CD4-positive, alpha-beta memory T cell (primary cell): ENCODE measurements around the gene HIRIP3. TPM values are rescaled to one million over a fixed set of nuclear protein-coding genes. Genes with fewer than 3 reads are reported as not detected.
A peak's percentile ranks its signal among the peaks of the same experiment; 100 is the strongest.

Experiments used
- CTCF ChIA-PET: fragments of 350-600 bp; sonication (Branson Sonifier 250); formaldehyde crosslinking; loops from one replicate; lab custom pipeline; 2021; ENCODE audit warnings: inconsistent platforms; ENCODE audit not compliant: partially characterized antibody; lab: Charles Lee
- POLR2A ChIA-PET: fragments of 350-600 bp; sonication (Branson Sonifier 250); formaldehyde crosslinking; loops from one replicate; lab custom pipeline; 2021; ENCODE audit not compliant: partially characterized antibody; lab: Charles Lee
- DNase-seq, 5 donors: peaks; one replicate each; pipeline versions ENCODE4 v3.0.0 to v3.0.0-alpha.2; 2020 to 2022; ENCODE audit warnings: mixed read lengths in 1 of 5
- H3K27ac ChIP-seq: one replicate; pipeline ENCODE4 v1.7.0; 2013; ENCODE audit warnings: low read depth, low read length
- H3K27me3 ChIP-seq: 2 replicates; pipeline ENCODE4 v1.7.0; 2013; ENCODE audit warnings: mild to moderate bottlenecking, low read length, moderate library complexity; ENCODE audit not compliant: insufficient read depth
- H3K36me3 ChIP-seq: 2 replicates; pipeline ENCODE4 v1.7.0; 2013; ENCODE audit warnings: mild to moderate bottlenecking, low read length, moderate library complexity; ENCODE audit not compliant: insufficient read depth
- H3K4me1 ChIP-seq: 2 replicates; pipeline ENCODE4 v1.7.0; 2013; ENCODE audit warnings: mild to moderate bottlenecking, low read length, moderate library complexity; ENCODE audit not compliant: insufficient read depth
- H3K4me3 ChIP-seq, 2 donors: one replicate each; pipeline ENCODE4 v1.7.0; 2013; ENCODE audit warnings: low read length in 2 of 2, mild to moderate bottlenecking in 1 of 2
- H3K9me3 ChIP-seq, 2 donors: one replicate each; pipeline ENCODE4 v1.7.0; 2013; ENCODE audit warnings: low read length in 2 of 2, control low read depth in 1 of 2; ENCODE audit not compliant: control insufficient read depth in 1 of 2
- H3K27ac Mint-ChIP-seq, 7 donors: one replicate each; pipeline ENCODE4 v1.8.0; 2020 to 2021; ENCODE audit warnings: mixed read lengths in 7 of 7, mild to moderate bottlenecking in 6 of 7, inconsistent platforms in 3 of 7, moderate library complexity in 3 of 7
- H3K27me3 Mint-ChIP-seq, 2 donors: one replicate each; pipeline ENCODE4 v1.8.0; 2020 to 2021; ENCODE audit warnings: mixed read lengths in 2 of 2
- H3K36me3 Mint-ChIP-seq, 2 donors: one replicate each; pipeline ENCODE4 v1.8.0; 2020 to 2021; ENCODE audit warnings: mixed read lengths in 2 of 2, inconsistent platforms in 1 of 2, mild to moderate bottlenecking in 1 of 2
- H3K4me1 Mint-ChIP-seq, 4 donors: one replicate each; pipeline ENCODE4 v1.8.0; 2020 to 2021; ENCODE audit warnings: mixed read lengths in 4 of 4, mild to moderate bottlenecking in 1 of 4
- H3K4me3 Mint-ChIP-seq, 8 donors: one replicate each; pipeline ENCODE4 v1.8.0; 2020 to 2021; ENCODE audit warnings: mixed read lengths in 8 of 8, mild to moderate bottlenecking in 7 of 8, moderate library complexity in 6 of 8, inconsistent platforms in 3 of 8
- H3K9me3 Mint-ChIP-seq, 8 donors: one replicate each; pipeline ENCODE4 v1.8.0; 2020 to 2021; ENCODE audit warnings: mixed read lengths in 8 of 8, mild to moderate bottlenecking in 5 of 8, inconsistent platforms in 3 of 8, moderate library complexity in 1 of 8
- intact Hi-C: fragments of 100-400 bp; cut with micrococcal nuclease; formaldehyde crosslinking; loops from one replicate; pipeline ENCODE4 v1.15.1; 2023
- polyA plus RNA-seq, 2 donors: library from polyadenylated mRNA; unstranded; fragments of 300-500 nt; fragmentation: Illumina TruSeq; gene quantifications; one replicate each; pipeline ENCODE4 v1.2.3, GENCODE V29; 2021
- total RNA-seq, 2 experiments: library from RNA; stranded (reverse); gene quantifications; one replicate each; pipeline ENCODE4 v1.2.3, GENCODE V29; 2021

The HIRIP3 gene
- total and polyA plus RNA-seq, 4 experiments from 2014 or later, result 19.2 to 26.0 (median 20.5) TPM

DNA sequence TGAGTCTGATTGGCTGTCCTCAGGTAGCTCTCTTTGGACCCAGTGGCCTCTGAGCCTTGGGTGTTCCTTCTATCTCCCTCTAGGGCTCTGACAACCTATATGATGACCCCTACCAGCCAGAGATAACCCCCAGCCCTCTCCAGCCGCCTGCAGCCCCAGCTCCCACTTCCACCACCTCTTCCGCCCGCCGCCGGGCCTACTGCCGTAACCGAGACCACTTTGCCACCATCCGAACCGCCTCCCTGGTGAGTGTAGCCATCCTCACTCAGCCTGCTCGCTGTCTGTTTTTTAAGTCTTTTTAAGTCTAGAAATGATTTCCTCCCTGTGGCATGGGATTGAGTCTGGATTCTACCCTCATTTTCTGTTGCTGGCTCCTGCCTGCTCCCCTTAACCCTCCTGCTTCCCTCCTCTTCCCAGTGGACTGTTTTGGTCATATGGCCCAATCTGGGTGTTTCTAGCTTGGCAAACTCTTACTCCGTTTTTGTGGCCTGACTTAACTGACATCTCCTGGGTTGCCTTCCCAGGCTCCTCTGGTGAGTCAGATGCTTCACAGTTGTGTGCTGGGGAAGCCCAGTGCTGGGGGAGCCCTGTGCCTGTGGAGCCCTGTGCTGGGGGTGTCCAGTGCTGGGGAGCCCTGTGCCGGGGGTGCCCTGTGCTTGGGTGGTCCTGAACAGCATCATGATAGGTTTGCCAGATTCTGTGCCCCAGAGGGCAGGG lies 11.8 kb downstream of the HIRIP3 start:
- H3K36me3 Mint-ChIP-seq, result peaks cover 53 to 83% of the 10 kb centered on the region in 2 donors

DNA sequence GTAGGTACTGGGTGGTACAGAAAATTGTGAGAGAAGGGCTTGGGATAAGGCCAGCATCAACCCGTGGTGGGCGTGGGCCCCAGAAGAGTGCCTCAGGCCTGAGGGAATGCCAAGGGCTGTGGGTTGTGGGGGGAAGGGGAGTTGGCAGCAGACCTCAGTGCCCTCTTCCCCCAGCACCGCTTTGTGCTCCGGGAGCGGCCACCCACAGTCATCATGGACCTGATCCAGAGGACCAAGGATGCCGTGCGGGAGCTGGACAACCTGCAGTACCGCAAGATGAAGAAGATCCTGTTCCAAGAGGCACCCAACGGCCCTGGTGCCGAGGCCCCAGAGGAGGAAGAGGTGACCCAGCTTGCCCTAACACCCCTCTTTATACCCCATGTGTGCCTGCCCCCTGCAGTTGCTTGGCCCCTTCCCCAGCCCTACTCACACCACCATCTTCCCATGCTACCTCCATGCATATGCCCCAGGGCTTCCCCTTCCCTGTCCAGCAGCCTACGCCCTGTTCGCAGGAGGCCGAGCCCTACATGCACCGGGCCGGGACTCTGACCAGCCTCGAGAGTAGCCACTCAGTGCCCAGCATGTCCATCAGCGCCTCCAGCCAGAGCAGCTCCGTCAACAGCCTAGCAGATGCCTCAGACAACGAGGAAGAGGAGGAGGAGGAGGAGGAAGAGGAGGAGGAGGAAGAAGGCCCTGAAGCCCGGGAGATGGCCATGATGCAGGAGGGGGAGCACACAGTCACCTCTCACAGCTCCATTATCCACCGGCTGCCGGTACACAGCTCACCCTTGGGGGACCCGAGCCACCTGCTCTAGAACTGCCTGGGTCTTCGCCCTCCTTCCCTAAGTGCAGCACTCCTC lies 12.6 kb downstream of the HIRIP3 start:
- intact Hi-C loops, result no loop called here

More for the DNA sequence above, 11.8 kb downstream of the HIRIP3 start:
- Mint-ChIP-seq H3K27me3 (no peaks in the 10 kb centered on the region), H3K9me3 (no peaks in the 10 kb centered on the region), H3K27ac (peak overlapping the region in 2 of 7 donors; percentile 23 to 70), H3K4me3 (no peak overlapping the region), H3K4me1 (no peaks in the 10 kb centered on the region)
- POLR2A ChIA-PET, result no interaction called here
- CTCF ChIA-PET, result interaction anchor here (1.7 kb wide), 1 partner anchor 11 kb away, joined by 4 read pairs; no protein-coding TSS in a partner anchor
- no peaks in the 10 kb centered on the region for H3K4me1 ChIP-seq
- DNase-seq, result no peak
- H3K9me3 ChIP-seq, result no peaks in the 10 kb centered on the region
- H3K27ac ChIP-seq, result no peak overlapping the region
- intact Hi-C loops, result no loop called here
- no peak overlapping the region for H3K4me3 ChIP-seq
- H3K36me3 ChIP-seq, result peaks cover 89% of the 10 kb centered on the region
- no peaks in the 10 kb centered on the region for H3K27me3 ChIP-seq

DNA sequence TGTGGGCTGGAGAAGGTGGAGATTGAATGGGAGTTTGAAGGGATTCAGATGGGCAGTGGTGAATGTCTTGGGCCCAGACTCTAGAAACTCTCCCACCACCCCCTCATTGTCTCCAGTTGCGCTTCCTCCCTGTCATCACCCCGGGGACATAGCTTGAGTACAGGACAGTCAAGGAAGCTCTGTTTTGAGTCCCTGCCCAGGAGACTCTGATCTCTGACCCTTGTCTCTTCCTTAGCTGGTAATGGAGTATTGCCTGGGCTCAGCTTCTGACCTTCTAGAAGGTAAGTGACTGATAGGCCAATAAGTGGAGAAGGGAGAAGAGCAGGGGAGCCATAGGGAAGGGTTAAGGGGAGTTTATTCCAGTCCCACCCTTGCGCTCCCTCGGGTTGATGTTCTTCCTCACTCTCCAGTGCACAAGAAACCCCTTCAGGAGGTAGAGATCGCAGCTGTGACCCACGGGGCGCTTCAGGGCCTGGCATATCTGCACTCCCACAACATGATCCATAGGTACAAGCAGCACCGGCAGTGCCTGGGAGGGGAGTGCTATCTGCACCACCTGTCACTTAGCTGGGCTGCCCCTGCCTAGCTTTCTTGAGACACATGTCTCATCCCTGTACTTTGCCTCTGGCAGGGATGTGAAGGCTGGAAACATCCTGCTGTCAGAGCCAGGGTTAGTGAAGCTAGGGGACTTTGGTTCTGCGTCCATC lies 16.7 kb downstream of the HIRIP3 start:
- Mint-ChIP-seq H3K27ac (peak overlapping the region in 2 of 7 donors; percentile 0 to 57), H3K4me1 (peaks cover 17 to 40% (median 26%) of the 10 kb centered on the region in 4 donors), H3K4me3 (no peak overlapping the region), H3K9me3 (no peaks in the 10 kb centered on the region), H3K27me3 (no peaks in the 10 kb centered on the region), H3K36me3 (peaks cover 24 to 61% of the 10 kb centered on the region in 2 donors)
- CTCF ChIA-PET, result interaction anchor here (1.0 kb wide), 1 partner anchor 10 kb away, joined by 3 read pairs; no protein-coding TSS in a partner anchor
- Histone ChIP-seq H3K27ac (no peak overlapping the region), H3K36me3 (peaks cover 67% of the 10 kb centered on the region), H3K9me3 (no peaks in the 10 kb centered on the region), H3K27me3 (no peaks in the 10 kb centered on the region), H3K4me1 (peaks cover 33% of the 10 kb centered on the region), H3K4me3 (no peak overlapping the region)
- POLR2A ChIA-PET, result interaction anchor here (1.3 kb wide), 1 partner anchor 17 kb away, joined by 4 read pairs; the partner anchor contains the start of gene TMEM219
- DNase-seq, result no peak
- intact Hi-C loops, result no loop called here

More for the DNA sequence above, 12.6 kb downstream of the HIRIP3 start:
- Mint-ChIP-seq H3K27ac (peak overlapping the region in 3 of 7 donors; percentile 12 to 25 (median 22)), H3K9me3 (no peaks in the 10 kb centered on the region), H3K4me3 (no peak overlapping the region), H3K4me1 (peaks cover 0 to 1% (median 0%) of the 10 kb centered on the region in 4 donors), H3K36me3 (peaks cover 46 to 82% of the 10 kb centered on the region in 2 donors), H3K27me3 (no peaks in the 10 kb centered on the region)
- ChIA-PET CTCF (interaction anchor here (1.7 kb wide), 1 partner anchor 10 kb away, joined by 4 read pairs; no protein-coding TSS in a partner anchor), POLR2A (no interaction called here)
- Histone ChIP-seq H3K36me3 (peaks cover 91% of the 10 kb centered on the region), H3K27ac (no peak overlapping the region), H3K4me1 (no peaks in the 10 kb centered on the region), H3K9me3 (no peaks in the 10 kb centered on the region), H3K4me3 (no peak overlapping the region), H3K27me3 (no peaks in the 10 kb centered on the region)
- DNase-seq, result no peak

- ChIA-PET CTCF (interaction anchor here (1.0 kb wide), 1 partner anchor 11 kb away, joined by 3 read pairs; no protein-coding TSS in a partner anchor), POLR2A (interaction anchor here (1.2 to 6.0 kb wide), 2 partner anchors 17 to 52 kb away, joined by 5 to 113 read pairs; partner anchors contain the start of genes KCTD13 and TMEM219)
- H3K27me3 ChIP-seq, result no peaks in the 10 kb centered on the region
- peaks cover 34% of the 10 kb centered on the region for H3K4me1 ChIP-seq
- Mint-ChIP-seq H3K27ac (peak overlapping the region in 3 of 7 donors; percentile 0 to 71 (median 70)), H3K9me3 (no peaks in the 10 kb centered on the region), H3K4me1 (peaks cover 19 to 46% (median 31%) of the 10 kb centered on the region in 4 donors), H3K36me3 (peaks cover 19 to 59% of the 10 kb centered on the region in 2 donors), H3K4me3 (no peak overlapping the region), H3K27me3 (no peaks in the 10 kb centered on the region)
- peaks cover 60% of the 10 kb centered on the region for H3K36me3 ChIP-seq
- H3K9me3 ChIP-seq, result no peaks in the 10 kb centered on the region
- H3K4me3 ChIP-seq, result no peak overlapping the region
- intact Hi-C loops, result no loop called here
- H3K27ac ChIP-seq, result no peak overlapping the region
- no peak for DNase-seq
Observed at GRCh38 chr16:29978081-29978480, 17.3 kb downstream of the HIRIP3 start.

- no peak overlapping the region for H3K27ac ChIP-seq
- intact Hi-C loops, result no loop called here
- no peak overlapping the region for H3K4me3 ChIP-seq
- Mint-ChIP-seq H3K9me3 (no peaks in the 10 kb centered on the region), H3K27me3 (no peaks in the 10 kb centered on the region), H3K4me3 (peak overlapping the region in 2 of 8 donors; percentile 26 to 36), H3K4me1 (peaks cover 20 to 49% (median 34%) of the 10 kb centered on the region in 4 donors), H3K36me3 (peaks cover 19 to 53% of the 10 kb centered on the region in 2 donors), H3K27ac (peak overlapping the region; percentile 46 to 96 (median 77))
- POLR2A ChIA-PET, result interaction anchor here (1.2 to 6.0 kb wide), 2 partner anchors 16 to 51 kb away, joined by 5 to 113 read pairs; partner anchors contain the start of genes KCTD13 and TMEM219
- H3K36me3 ChIP-seq, result peaks cover 52% of the 10 kb centered on the region
- H3K27me3 ChIP-seq, result no peaks in the 10 kb centered on the region
- DNase-seq, result no peak
- H3K4me1 ChIP-seq, result peaks cover 36% of the 10 kb centered on the region
- H3K9me3 ChIP-seq, result no peaks in the 10 kb centered on the region
- CTCF ChIA-PET, result interaction anchor here (1.0 to 1.6 kb wide), 2 partner anchors 76 to 128 kb away, joined by 3 read pairs; no protein-coding TSS in a partner anchor
Observed at GRCh38 chr16:29977063-29977825, 18.2 kb downstream of the HIRIP3 start.
